Activated CD4-positive, CD25-positive, alpha-beta regulatory T cell treated with anti-CD3 and anti-CD28 coated beads, Interleukin-2, amount 50 U/mL, for 24 hours (primary cell): ENCODE data around the gene EMILIN2.
"Not testable (repeated sequence)": the region's sequence is repeated elsewhere in the genome, so short reads cannot be mapped to it uniquely, and the experiment has no call there.

Experiments
- ATAC-seq, 2 donors: fragments of 150-1000 bp; cut with Tn5 transposase; one replicate each; pipeline ENCODE4 v1.10.0; 2021; ENCODE audit warnings: mild to moderate bottlenecking in 1 of 2, moderate library complexity in 1 of 2

Gene EMILIN2

GRCh38 chr18:2901423-2901985, 54.7 kb downstream of the EMILIN2 start:
- ATAC-seq, result no peak

DNA sequence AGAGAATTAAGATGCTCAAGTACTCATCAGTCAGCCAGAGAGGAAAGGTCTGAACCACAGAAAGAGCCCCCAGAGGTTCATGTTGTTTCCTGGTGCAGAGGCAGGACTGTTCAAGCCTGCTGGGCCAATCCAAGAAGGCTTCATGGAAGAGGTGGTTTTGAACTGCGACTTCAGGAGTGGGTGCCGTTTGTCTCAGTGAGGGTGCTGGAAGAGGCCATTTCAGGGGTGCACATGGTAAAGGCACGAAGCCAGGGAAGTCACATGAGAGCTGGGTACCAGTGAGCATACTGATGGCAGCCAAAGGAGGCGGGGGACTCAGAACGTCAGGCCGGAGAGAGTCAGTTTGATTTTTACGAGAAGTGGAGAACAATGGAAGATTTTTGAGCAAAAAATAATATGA, 55.5 kb downstream of the EMILIN2 start:
- ATAC-seq, result no peak

DNA sequence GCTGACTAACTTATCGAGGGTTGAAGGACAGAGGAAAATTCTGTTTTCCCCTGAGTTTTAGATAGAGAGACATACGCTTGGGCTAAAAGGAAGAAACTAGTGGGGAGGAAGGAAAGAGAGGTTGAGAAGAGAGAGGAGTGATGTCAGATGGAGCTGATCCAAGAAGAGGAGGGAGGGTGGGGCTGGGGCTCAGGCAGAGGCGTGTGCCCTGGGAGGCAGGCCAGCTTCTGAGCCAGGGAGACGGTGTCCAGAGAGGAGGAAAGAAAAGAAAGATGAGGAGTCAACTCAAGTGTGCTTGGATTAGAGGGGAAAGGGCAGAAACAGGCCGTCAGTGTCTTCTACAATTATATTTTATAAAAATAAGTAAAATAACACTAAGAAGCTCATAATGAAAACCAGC, 56.2 kb downstream of the EMILIN2 start:
- ATAC-seq, result no peak

GRCh38 chr18:2905854-2906703, 59.3 kb downstream of the EMILIN2 start:
- peak; percentile 45 to 46 for ATAC-seq

DNA sequence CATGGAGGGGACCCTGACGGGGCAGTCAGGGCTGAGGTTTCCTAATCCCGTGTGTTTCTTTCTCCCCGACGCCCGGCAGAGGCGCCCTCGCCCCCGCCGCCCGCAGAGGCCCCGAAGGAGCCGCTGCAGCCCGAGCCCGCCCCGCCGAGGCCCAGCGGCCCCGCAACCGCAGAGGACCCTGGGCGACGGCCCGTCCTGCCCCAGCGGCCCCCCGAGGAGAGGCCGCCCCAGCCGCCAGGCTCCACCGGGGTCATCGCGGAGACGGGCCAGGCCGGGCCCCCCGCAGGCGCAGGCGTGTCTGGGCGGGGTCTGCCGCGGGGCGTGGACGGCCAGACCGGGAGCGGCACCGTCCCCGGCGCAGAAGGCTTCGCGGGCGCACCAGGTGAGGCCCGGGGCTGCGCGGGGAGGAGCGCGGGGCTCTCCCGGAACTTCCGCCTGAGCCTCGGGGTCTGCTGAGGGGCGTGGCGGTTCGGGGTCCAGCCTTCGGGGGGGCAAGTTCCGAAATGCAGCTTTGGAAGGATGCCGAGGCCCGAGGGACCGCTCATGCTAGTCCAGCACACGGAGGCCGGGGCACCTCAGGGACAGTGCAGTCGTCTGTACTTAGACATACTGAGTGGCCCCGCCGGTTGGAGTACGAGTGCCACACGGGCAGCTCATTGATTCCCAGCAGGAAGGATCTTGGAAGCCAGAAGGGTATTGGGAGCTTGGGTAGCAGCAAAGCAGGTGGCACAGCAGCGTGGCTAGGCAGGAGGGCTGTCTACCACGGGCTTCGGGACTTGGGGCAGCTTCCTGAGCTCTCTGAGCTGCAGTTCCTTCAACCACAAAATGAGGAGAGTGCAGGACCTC, 60.1 kb downstream of the EMILIN2 start:
- peak; percentile 62 to 72 for ATAC-seq

DNA sequence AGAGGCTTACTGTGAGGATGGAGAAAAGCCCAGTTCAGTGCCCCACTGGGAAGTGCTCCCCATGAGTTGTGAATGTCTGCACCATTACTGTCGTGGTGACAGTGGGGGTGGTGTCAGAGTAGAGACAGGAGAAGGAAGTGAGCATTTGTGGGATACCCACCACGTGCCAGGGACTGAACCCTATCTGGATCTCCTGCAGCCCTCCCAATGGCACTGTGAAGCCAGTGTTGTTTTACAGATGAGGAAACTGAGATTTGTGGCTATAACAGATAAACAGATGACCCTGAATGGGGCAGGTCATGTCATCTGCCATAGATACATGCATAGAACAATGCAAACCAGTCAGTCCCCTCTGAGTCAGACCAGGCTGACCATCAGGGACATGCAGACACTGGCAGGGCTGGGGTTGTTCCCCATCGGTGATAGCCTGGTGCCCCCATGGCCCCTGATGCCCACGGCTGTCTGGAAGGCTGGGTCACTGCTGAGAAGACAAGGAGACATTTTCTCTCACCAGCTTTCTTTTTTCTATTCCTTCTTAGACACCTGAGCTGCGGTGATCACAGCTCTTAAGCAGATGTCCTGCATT, 60.8 kb downstream of the EMILIN2 start:
- no peak for ATAC-seq

DNA sequence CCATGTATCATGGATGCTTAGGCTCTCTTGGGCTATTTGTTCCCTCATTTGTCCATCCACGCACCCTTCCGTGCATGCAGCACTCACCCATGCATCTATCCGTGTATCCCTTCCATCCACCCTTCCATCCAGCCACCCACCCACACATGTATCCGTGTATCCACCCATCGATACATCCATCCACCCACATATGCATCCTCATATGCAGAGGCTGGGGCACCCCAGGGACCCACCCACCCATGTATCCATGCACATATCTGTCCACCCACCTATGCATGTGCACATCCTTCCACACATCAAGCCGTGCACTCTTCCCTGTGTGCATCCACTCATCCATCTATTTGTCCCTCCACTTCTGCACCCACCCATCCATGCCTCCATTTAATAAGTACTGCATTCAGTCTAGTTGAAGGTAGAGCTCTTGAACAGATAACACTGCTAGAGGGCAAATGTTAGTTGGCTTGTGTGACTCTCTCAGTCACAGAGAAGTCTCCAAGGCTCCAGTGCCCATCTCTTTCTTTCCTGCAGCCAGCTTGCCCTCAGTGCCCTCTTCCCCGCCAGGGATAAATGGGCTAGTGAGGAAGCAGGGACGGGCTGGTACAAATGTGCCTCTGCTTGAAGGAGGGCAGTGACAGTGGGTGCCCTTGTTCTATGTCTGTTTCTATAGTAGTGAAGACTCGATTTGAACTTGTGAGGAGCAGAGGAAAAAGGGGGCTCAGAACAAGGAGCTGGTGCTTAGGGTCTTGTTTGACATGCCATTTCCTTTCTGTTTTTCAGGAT, 61.5 kb downstream of the EMILIN2 start:
- ATAC-seq, result no peak

GRCh38 chr18:2908946-2909335, 62.1 kb downstream of the EMILIN2 start:
- ATAC-seq, result no peak

DNA sequence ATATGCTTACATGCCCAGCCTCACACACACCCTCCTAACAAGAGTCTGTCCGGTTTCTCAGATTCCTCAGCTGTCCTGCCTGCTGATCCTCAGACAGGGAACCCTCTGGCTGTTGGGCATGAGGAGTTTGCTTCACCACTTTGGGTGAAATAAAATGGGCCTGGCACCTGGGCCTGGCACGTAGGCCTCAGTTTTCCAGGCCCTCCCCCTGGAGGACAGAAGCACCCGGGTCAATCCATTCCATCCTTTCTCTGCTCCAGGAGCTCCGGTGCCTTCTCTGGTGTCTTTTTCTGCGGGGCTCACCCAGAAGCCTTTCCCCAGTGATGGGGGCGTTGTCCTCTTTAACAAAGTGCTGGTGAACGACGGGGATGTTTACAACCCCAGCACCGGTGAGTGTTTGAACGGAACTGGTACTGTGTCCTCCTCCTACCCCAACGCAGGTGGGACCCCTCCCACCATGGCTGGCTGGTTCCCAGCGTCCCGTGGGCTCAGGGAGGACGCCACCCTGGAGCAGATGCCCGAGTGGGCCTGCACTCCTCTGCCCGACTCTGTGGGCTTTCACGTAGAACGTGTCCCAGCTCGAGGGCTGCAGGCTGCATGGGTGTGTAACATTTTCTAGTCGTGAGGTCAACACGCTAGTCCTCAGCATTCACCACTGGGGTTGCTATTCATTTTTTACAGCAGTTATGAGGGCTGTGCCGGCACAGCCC, 62.8 kb downstream of the EMILIN2 start:
- no peak for ATAC-seq

DNA sequence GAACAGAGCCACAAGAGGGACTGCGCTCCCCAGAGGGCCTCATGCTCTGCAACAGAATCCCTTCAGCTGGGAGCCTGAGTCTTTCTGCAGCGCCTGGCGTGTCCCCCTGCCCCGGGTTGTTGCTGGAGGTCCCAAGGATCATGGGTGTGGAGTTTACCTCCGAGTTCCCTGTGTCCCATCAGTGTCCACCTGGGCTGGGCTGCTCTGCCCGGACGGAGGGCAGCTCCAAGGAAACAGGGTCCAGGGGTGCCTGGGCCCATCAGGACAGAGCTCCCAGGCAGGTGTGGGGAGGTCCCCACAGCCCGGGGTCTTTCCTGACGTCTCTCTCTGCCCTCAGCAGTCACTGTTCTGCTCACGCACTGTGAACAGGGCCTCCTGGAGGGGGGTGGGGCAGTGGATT, 63.5 kb downstream of the EMILIN2 start:
- ATAC-seq, result no peak

GRCh38 chr18:2910751-2911425, 64.1 kb downstream of the EMILIN2 start:
- no peak for ATAC-seq

DNA sequence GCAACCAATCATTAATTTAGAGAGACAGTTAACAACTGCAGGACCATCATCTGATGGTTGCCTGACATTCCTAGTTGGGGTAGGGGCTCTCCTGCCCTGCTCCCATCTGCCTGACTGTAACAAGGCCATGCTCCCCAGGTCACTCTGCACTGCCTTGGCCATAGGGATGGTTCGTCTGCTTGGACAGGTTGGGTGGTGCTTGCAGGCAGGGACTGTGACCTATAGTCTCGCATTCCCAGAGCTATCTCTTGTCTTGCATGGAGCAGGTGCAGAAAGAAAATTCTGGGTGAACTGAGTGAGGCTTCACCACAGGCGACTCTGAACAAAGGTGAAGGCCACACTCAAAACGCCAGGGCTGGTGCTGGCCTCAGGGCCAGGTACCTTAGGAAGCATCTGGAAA, 64.7 kb downstream of the EMILIN2 start:
- no peak for ATAC-seq

DNA sequence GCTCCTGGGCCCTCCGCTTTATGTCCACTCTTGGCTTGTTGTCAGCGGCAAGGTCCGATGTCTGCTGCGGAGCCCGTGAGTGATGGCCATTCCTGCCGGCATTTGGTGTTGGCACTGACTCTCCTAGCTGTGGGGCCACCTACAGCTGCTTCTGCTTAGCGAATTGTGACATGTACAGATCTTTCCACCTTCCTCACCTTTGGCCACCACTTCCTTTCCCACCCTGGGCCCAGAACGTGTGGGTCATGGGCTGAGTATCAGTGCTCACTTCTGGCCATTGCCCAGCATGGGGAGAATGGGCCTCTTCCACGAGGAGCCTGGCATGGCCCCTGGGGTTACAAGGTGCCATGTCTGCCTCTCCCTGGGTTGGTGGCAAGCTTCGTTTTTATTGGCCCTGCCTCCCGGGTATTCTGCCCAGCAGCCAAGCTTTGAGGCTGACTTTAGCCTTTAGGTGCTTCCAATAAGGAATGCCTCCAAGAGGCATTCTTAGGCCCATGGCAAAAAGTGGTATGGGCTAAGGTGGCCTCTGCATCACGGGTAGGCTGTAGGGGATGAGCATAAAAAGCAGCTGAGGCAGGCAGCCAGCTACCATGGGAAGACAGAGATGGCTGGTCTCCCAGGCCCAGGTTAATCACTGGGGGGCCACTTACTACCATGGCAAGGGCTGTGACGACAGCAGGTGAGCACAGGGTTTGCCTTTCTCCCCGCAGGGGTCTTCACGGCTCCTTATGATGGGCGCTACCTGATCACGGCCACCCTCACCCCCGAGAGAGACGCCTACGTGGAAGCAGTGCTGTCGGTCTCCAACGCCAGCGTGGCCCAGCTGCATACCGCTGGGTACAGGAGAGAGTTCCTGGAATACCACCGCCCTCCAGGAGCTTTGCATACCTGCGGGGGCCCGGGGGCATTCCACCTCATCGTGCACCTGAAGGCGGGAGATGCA, 65.8 kb downstream of the EMILIN2 start:
- ATAC-seq, result no peak

- no peak for ATAC-seq
These were observed 66.7 kb downstream of the EMILIN2 start for GRCh38 chr18:2913398-2914005.

GRCh38 chr18:2914185-2914880, 67.5 kb downstream of the EMILIN2 start:
- ATAC-seq, result no peak

DNA sequence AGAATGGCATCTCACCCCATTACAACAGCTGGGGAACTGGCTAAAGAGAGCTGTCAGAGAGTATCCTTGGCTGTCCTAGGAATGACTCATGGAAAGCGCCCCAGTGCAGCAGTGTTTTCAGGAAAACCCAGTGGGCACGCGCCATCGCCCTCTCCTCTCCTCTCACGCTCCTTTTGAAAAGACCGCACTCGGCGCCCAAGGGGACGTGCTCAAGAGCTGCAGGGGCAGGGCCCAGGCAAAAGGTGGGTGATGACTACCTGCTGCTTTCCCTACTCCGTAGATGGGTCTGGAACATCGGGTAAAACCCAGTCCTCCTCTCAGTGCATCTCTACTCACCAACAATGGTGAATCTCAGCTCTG, 68.1 kb downstream of the EMILIN2 start:
- ATAC-seq, result no peak

GRCh38 chr18:2915486-2915885, 68.7 kb downstream of the EMILIN2 start:
- not testable (repeated sequence) for ATAC-seq

DNA sequence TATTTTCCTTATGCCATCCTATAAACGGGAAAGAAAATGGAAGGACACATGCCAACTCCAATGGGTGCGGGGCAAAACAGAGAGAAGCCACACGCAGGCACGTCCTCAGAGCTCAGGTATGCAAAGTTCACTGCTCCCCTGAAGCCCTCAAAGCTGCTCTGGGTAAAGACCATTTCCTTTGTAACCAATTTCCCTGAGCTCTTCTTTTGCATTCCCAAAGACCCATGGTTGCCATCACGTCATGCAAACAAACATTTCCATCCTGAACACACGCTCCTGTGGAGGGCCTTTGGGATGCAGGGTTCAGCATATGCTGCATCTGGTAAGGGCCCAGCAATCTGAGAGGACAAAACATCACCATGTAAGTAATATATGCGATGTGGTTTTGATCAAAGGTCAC, 69.4 kb downstream of the EMILIN2 start:
- no peak for ATAC-seq
